HepG2 (cell line): ENCODE results near the gene MICAL3. TPM values are rescaled to one million over a fixed set of nuclear protein-coding genes. Genes with fewer than 3 reads are reported as not detected.

Experiments used
- DMAP1 ChIP-seq: IDR thresholded peaks from 2 replicates; pipeline ENCODE4 v1.6.1; 2016
- ERF ChIP-seq: IDR thresholded peaks from 2 replicates; pipeline ENCODE4 v1.6.1; 2018; ENCODE audit warnings: missing biosample characterization, missing genetic modification reagents
- KMT2B ChIP-seq: IDR thresholded peaks from 2 replicates; pipeline ENCODE4 v1.6.1; 2016; ENCODE audit warnings: missing genetic modification reagents, missing compliant biosample characterization
- MTF2 ChIP-seq: sonication (generic); formaldehyde crosslinking; IDR thresholded peaks from 2 replicates; pipeline ENCODE4 v1.5.0; 2020; ENCODE audit warnings: missing genetic modification reagents, borderline replicate concordance
- SNAPC2 ChIP-seq: sonication (generic); formaldehyde crosslinking; IDR thresholded peaks from 2 replicates; pipeline ENCODE4 v1.8.1; 2022; ENCODE audit warnings: mild to moderate bottlenecking, missing genetic modification reagents
- ZFP41 ChIP-seq: sonication (generic); formaldehyde crosslinking; IDR thresholded peaks from 2 replicates; pipeline ENCODE4 v1.4.0; 2020; ENCODE audit warnings: mild to moderate bottlenecking, missing genetic modification reagents, borderline replicate concordance
- ZFP62 ChIP-seq: sonication (generic); formaldehyde crosslinking; IDR thresholded peaks from 2 replicates; pipeline ENCODE4 v1.4.0; 2020; ENCODE audit warnings: missing genetic modification reagents
- polyA plus RNA-seq, 8 experiments: library from polyadenylated mRNA; depleted of rRNA in 3 of 8; stranded (reverse) in 7 of 8; unstranded in 1 of 8; fragments of >200 nt; fragmentation: Illumina TruSeq in 4 of 8; extraction: Trizol in 4 of 8; gene quantifications; 2 replicates each; pipeline versions ENCODE4 v1.2.1 to v1.2.3, GENCODE V29; 2011 to 2016; ENCODE audit warnings: low read depth in 4 of 8, missing spikeins in 1 of 8, mixed read lengths in 1 of 8; ENCODE audit not compliant: insufficient read depth in 1 of 8
- total RNA-seq, 5 experiments: library from RNA; depleted of rRNA; stranded (reverse); fragments of >200 nt; fragmentation: Illumina TruSeq; extraction: Trizol; gene quantifications; 2 replicates each; pipeline ENCODE4 v1.2.3, GENCODE V29; 2016; ENCODE audit warnings: low read depth in 1 of 5
- TF ChIP-seq, protein P1 (sequence below): sonication (generic); formaldehyde crosslinking; IDR thresholded peaks from 2 replicates; pipeline ENCODE4 v1.4.0; 2020; ENCODE audit warnings: mild to moderate bottlenecking, missing genetic modification reagents
- TF ChIP-seq, protein P2 (sequence below): sonication (generic); formaldehyde crosslinking; IDR thresholded peaks from 2 replicates; pipeline ENCODE4 v1.8.0; 2022; ENCODE audit warnings: missing genetic modification reagents, mild to moderate bottlenecking, inconsistent platforms, borderline replicate concordance
- TF ChIP-seq, protein P3 (sequence below): sonication (generic); formaldehyde crosslinking; IDR thresholded peaks from 2 replicates; pipeline ENCODE4 v1.4.0; 2020; ENCODE audit warnings: missing genetic modification reagents, mild to moderate bottlenecking, borderline replicate concordance
- TF ChIP-seq, protein P4 (sequence below): sonication (generic); formaldehyde crosslinking; IDR thresholded peaks from 2 replicates; pipeline ENCODE4 v1.5.0; 2020; ENCODE audit warnings: missing genetic modification reagents
- TF ChIP-seq, protein P5 (sequence below): sonication (generic); formaldehyde crosslinking; IDR thresholded peaks from 2 replicates; pipeline ENCODE4 v1.5.1; 2020; ENCODE audit warnings: missing genetic modification reagents, mild to moderate bottlenecking, borderline replicate concordance

MICAL3 gene
- total and polyA plus RNA-seq, 2 of the 13 experiments (the other 11 are each of a cell fraction or from before 2014, with no cell fraction given) = 5.3 to 12.5 TPM

DNA sequence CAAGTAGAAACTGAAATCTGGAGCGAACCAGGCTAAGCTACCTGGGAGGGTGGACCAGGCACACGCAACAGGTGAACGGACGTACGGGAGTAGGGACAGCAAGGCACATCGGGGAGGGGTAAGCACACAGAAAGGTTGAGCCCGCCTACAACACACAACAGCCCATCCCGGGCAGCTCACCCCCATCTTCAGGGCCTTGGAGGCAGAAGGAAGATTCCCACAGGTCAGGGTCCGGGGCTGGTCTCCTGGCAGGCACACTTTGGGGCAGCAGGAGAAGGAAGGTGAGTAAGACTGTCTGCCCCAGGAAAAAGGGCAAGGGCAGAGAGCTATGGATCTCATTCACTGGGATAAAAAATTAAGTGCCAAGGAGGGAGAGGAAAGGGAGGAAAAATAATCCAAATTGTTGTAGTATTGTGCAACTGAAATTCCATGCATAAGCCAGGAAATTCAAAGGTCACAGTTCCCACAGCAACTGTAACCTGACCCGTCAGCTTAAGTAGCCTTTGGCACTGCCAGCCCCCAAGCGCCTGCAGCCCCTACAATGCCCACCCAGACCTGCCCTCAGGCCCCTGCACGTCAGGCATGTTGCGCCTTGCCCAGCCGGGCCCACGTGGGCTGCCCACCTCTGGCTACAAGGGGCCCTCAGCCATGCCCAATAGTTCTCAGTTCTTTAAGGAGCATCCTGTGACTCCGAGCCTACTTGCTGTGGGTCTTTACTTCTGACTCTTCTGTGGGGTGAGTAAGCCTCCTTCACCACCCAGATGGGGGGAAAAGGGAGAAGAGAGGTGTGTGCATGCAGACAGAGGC lies 51.8 kb downstream of the MICAL3 start (continued):
- TF ChIP-seq, protein P1, sequence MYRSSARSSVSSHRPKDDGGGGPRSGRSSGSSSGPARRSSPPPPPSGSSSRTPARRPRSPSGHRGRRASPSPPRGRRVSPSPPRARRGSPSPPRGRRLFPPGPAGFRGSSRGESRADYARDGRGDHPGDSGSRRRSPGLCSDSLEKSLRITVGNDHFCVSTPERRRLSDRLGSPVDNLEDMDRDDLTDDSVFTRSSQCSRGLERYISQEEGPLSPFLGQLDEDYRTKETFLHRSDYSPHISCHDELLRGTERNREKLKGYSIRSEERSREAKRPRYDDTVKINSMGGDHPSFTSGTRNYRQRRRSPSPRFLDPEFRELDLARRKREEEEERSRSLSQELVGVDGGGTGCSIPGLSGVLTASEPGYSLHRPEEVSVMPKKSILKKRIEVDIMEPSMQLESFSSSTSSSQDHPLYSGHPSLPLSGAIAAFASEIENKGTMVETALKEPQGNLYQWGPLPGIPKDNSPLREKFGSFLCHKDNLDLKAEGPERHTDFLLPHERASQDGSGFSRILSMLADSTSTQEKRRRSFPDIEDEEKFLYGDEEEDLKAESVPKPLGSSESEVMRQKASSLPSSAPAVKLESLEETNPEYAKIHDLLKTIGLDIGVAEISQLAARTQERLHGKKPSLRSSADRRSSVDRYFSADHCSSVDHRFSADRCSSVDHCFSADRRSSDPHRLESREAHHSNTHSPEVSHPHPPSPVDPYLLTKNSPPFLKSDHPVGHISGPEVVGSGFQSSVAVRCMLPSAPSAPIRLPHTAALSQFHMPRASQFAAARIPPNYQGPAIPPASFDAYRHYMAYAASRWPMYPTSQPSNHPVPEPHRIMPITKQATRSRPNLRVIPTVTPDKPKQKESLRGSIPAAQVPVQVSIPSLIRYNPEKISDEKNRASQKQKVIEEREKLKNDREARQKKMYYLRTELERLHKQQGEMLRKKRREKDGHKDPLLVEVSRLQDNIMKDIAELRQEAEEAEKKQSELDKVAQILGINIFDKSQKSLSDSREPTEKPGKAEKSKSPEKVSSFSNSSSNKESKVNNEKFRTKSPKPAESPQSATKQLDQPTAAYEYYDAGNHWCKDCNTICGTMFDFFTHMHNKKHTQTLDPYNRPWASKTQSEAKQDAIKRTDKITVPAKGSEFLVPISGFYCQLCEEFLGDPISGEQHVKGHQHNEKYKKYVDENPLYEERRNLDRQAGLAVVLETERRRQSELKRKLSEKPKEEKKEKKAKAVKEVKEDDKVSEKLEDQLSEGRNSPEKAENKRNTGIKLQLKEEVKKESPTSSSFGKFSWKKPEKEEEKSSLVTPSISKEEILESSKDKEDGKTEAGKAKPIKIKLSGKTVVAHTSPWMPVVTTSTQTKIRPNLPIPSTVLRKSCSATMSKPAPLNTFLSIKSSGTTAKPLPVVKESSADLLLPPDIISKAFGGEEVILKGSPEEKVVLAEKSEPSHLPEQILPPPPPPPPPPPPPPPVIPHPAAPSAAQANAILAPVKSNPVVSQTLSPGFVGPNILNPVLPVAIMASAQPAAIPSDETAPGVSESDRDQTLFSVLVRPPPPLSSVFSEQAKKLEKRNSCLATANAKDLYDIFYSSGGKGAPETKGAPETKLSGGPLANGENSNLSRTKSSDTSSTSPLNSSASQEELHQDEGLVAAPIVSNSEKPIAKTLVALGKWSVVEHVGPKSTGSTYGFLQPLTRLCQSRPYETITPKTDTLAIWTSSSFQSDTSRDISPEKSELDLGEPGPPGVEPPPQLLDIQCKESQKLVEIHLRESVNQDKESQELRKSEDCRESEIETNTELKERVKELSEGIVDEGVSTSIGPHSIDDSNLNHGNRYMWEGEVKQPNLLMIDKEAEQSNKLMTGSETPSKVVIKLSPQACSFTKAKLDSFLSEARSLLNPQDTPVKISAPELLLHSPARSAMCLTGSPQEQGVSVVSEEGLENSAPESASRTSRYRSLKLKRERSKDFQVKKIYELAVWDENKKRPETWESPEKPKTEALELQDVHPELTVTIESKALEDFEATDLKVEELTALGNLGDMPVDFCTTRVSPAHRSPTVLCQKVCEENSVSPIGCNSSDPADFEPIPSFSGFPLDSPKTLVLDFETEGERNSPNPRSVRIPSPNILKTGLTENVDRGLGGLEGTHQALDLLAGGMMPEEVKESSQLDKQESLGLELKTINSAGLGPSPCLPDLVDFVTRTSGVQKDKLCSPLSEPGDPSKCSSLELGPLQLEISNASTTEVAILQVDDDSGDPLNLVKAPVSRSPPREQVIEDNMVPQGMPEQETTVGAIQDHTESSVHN = no peak
- TF ChIP-seq SNAPC2 (CRISPR knock-in tag) (no peak), ZFP41 (CRISPR knock-in tag) (no peak), KMT2B (CRISPR knock-in tag) (peak; percentile 41; the same call in 1 of the 2 replicates), MTF2 (CRISPR knock-in tag) (no peak), ERF (CRISPR knock-in tag) (peak; percentile 46; the same call in 1 of the 2 replicates), ZFP62 (CRISPR knock-in tag) (no peak), DMAP1 (CRISPR knock-in tag) (0 out of 2 replicates have a peak, but pooled peaks have one; percentile 54)
- TF ChIP-seq, protein P2, sequence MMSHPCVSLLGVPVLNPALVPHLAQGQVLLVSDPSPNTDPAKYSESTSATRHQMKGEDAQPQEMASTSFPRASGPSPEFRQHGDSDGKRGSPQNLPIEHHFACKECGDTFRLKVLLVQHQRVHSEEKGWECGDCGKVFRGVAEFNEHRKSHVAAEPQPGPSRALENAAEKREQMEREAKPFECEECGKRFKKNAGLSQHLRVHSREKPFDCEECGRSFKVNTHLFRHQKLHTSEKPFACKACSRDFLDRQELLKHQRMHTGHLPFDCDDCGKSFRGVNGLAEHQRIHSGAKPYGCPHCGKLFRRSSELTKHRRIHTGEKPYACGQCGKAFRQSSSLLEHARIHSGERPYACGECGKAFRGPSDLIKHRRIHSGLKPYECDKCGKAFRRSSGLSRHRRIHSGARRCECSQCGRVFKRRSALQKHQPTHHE (CRISPR knock-in tag) = no peak
- TF ChIP-seq, protein P3, sequence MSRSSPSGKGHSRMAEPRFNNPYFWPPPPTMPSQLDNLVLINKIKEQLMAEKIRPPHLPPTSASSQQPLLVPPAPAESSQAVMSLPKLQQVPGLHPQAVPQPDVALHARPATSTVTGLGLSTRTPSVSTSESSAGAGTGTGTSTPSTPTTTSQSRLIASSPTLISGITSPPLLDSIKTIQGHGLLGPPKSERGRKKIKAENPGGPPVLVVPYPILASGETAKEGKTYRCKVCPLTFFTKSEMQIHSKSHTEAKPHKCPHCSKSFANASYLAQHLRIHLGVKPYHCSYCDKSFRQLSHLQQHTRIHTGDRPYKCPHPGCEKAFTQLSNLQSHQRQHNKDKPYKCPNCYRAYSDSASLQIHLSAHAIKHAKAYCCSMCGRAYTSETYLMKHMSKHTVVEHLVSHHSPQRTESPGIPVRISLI (CRISPR knock-in tag) = no peak
- TF ChIP-seq, protein P4, sequence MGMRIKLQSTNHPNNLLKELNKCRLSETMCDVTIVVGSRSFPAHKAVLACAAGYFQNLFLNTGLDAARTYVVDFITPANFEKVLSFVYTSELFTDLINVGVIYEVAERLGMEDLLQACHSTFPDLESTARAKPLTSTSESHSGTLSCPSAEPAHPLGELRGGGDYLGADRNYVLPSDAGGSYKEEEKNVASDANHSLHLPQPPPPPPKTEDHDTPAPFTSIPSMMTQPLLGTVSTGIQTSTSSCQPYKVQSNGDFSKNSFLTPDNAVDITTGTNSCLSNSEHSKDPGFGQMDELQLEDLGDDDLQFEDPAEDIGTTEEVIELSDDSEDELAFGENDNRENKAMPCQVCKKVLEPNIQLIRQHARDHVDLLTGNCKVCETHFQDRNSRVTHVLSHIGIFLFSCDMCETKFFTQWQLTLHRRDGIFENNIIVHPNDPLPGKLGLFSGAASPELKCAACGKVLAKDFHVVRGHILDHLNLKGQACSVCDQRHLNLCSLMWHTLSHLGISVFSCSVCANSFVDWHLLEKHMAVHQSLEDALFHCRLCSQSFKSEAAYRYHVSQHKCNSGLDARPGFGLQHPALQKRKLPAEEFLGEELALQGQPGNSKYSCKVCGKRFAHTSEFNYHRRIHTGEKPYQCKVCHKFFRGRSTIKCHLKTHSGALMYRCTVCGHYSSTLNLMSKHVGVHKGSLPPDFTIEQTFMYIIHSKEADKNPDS (CRISPR knock-in tag) = no peak
- TF ChIP-seq, protein P5, sequence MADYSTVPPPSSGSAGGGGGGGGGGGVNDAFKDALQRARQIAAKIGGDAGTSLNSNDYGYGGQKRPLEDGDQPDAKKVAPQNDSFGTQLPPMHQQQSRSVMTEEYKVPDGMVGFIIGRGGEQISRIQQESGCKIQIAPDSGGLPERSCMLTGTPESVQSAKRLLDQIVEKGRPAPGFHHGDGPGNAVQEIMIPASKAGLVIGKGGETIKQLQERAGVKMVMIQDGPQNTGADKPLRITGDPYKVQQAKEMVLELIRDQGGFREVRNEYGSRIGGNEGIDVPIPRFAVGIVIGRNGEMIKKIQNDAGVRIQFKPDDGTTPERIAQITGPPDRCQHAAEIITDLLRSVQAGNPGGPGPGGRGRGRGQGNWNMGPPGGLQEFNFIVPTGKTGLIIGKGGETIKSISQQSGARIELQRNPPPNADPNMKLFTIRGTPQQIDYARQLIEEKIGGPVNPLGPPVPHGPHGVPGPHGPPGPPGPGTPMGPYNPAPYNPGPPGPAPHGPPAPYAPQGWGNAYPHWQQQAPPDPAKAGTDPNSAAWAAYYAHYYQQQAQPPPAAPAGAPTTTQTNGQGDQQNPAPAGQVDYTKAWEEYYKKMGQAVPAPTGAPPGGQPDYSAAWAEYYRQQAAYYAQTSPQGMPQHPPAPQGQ = no peak
